Measurements from ENCODE around the gene IFNL1.

GRCh38 chr19:39304185-39304513, 7.9 kb downstream of the IFNL1 start:
- TF ChIP-seq, protein P1, sequence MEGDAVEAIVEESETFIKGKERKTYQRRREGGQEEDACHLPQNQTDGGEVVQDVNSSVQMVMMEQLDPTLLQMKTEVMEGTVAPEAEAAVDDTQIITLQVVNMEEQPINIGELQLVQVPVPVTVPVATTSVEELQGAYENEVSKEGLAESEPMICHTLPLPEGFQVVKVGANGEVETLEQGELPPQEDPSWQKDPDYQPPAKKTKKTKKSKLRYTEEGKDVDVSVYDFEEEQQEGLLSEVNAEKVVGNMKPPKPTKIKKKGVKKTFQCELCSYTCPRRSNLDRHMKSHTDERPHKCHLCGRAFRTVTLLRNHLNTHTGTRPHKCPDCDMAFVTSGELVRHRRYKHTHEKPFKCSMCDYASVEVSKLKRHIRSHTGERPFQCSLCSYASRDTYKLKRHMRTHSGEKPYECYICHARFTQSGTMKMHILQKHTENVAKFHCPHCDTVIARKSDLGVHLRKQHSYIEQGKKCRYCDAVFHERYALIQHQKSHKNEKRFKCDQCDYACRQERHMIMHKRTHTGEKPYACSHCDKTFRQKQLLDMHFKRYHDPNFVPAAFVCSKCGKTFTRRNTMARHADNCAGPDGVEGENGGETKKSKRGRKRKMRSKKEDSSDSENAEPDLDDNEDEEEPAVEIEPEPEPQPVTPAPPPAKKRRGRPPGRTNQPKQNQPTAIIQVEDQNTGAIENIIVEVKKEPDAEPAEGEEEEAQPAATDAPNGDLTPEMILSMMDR (IDR thresholded peaks at IDR 0.05), result no peak
- TF ChIP-seq POLR2A (IDR thresholded peaks at IDR 0.05), result no peak

All from thyroid gland (tissue), 4 donors.